ENCODE measurements around the gene UBE2D2. TPM values are rescaled to one million over a fixed set of nuclear protein-coding genes. Genes with fewer than 3 reads are reported as not detected.

The UBE2D2 gene
- total and polyA plus RNA-seq, 10 of the 15 experiments (the other 5 are each of a cell fraction or from before 2014, with no cell fraction given): 58.6 to 245 (median 128) TPM

- TSS peak; percentile 46 for BruUV-seq (replicated peaks)
- no peak for DNase-seq (ENCODE audit: low read depth, low spot score)
- in situ Hi-C loops (cut with MboI) (no loop called here), intact Hi-C loops (cut with micrococcal nuclease; ENCODE audit: unreplicated experiment) (loop anchor here (5.0 kb wide), 2 partner anchors 41 to 96 kb away; no protein-coding TSS in a partner anchor)
- Histone ChIP-seq H3K4me3 (peak overlapping the region; percentile 96), H4K20me1 (ENCODE audit: control insufficient read depth, insufficient read depth) (0 out of 2 replicates have a peak, but pooled peaks cover 4% of the 10 kb centered on the region), H3K4me2 (ENCODE audit: control insufficient read depth, insufficient read depth) (peak overlapping the region; percentile 93), H3K27me3 (replicated peaks in 1 of 2; ENCODE audit: control insufficient read depth in 2 of 2, insufficient read depth in 2 of 2, low read length in 1 of 2) (no peaks in the 10 kb centered on the region), H3K4me1 (ENCODE audit: control insufficient read depth, insufficient read depth, low read length) (peaks cover 55% of the 10 kb centered on the region), H3K9me3 (replicated peaks; ENCODE audit: control insufficient read depth, insufficient read depth, low read length) (no peaks in the 10 kb centered on the region), H3K36me3 (ENCODE audit: control insufficient read depth in 2 of 2, insufficient read depth in 2 of 2, low read length in 1 of 2) (no peaks in the 10 kb centered on the region; a peak in 1 of 4 replicates), H2AFZ (ENCODE audit: control insufficient read depth, low read depth, low read length) (no peak overlapping the region), H3K27ac (ENCODE audit: control insufficient read depth, insufficient read depth) (peak overlapping the region; percentile 91), H3K79me2 (ENCODE audit: control insufficient read depth, insufficient read depth, low read length) (peaks cover 85% of the 10 kb centered on the region), H3K9ac (ENCODE audit: control insufficient read depth, insufficient read depth, low read length) (peak overlapping the region; percentile 95)
- FAIRE-seq: no peak
- ChIA-PET SMC1A (ENCODE audit: uncharacterized antibody, unreplicated experiment) (interaction anchor here (1.0 to 9.6 kb wide), 13 partner anchors 9 to 119 kb away, joined by 3 to 175 read pairs (median 4); no protein-coding TSS in a partner anchor), CTCF (interaction anchor here (0.6 to 9.3 kb wide), 17 partner anchors 10 to 248 kb away, joined by 3 to 201 read pairs (median 4); no protein-coding TSS in a partner anchor), POLR2A (interaction anchor here (0.6 to 6.8 kb wide), 20 partner anchors 9 to 488 kb away, joined by 3 to 127 read pairs (median 4); no protein-coding TSS in a partner anchor), RAD21 (ENCODE audit: unreplicated experiment) (interaction anchor here (0.7 to 10.9 kb wide), 21 partner anchors 8 to 385 kb away, joined by 3 to 265 read pairs (median 4); no protein-coding TSS in a partner anchor)
- WGBS (ENCODE audit: insufficient coverage, insufficient replicate concordance, low lambda C conversion rate, missing lambda C conversion rate): 2% methylated on average over 13 of the region's 14 CpGs
- TF ChIP-seq IRF4 (IDR thresholded peaks at IDR 0.05; ENCODE audit: low read depth, low read length) (no peak), SREBF2 (IDR thresholded peaks at IDR 0.05; ENCODE audit: low read length) (no peak), MYB (IDR thresholded peaks at IDR 0.05; ENCODE audit: borderline replicate concordance, low read depth, low read length) (no peak), BHLHE40 (IDR thresholded peaks at IDR 0.05; ENCODE audit: borderline replicate concordance in 1 of 2, low read depth in 2 of 2, low read length in 1 of 2) (peak in 1 of 2 experiments; percentile 36; a peak in 2 of 4 replicates), SPI1 (IDR thresholded peaks at IDR 0.05; ENCODE audit: borderline replicate concordance, insufficient read depth, low read depth, low read length) (no peak), SMAD1 (IDR thresholded peaks at IDR 0.05; ENCODE audit: low read depth, partially characterized antibody) (no peak), NKRF (conservative IDR thresholded peaks at IDR 0.05) (0 out of 2 replicates have a peak, but pooled peaks have one; percentile 16), HDGF (IDR thresholded peaks at IDR 0.05) (0 out of 2 replicates have a peak, but pooled peaks have one; percentile 40), NRF1 (conservative IDR thresholded peaks at IDR 0.05; ENCODE audit: low read depth, low read length) (no peak), WRNIP1 (IDR thresholded peaks at IDR 0.05; ENCODE audit: borderline replicate concordance, low read depth, low read length) (peak; percentile 81; the same call in 1 of the 2 replicates), USF2 (IDR thresholded peaks at IDR 0.05; ENCODE audit: borderline replicate concordance, low read depth, low read length) (no peak), NFXL1 (IDR thresholded peaks at IDR 0.05; ENCODE audit: borderline replicate concordance) (peak; percentile 34; the same call in 1 of the 2 replicates), ATF3 (IDR thresholded peaks at IDR 0.05; ENCODE audit: borderline replicate concordance, extremely low read depth, low read depth, low read length) (no peak)
- no peak for ATAC-seq
These were observed 90.1 kb downstream of the UBE2D2 start for GRCh38 chr5:139651043-139651834.
